Stimulated activated CD4-positive, alpha-beta T cell treated with anti-CD3 and anti-CD28 coated beads, TNF-alpha, amount 100 ng/mL, for 4 hours (primary cell): ENCODE measurements around the gene LRRC74B.

Experiments used
- DNase-seq, 3 experiments: peaks; one replicate each; pipeline ENCODE4 v3.0.0-alpha.2; 2020; ENCODE audit warnings: low read depth in 3 of 3

LRRC74B gene

GRCh38 chr22:21013657-21014201 is 32.0 kb upstream of the LRRC74B start:
- DNase-seq = no peak

GRCh38 chr22:21014202-21014725 is 31.5 kb upstream of the LRRC74B start:
- peak; percentile 49 to 67 (median 55) for DNase-seq

GRCh38 chr22:21014726-21015465 is 30.9 kb upstream of the LRRC74B start, which contains the start of gene P2RX6:
TSS of gene P2RX6 (plus strand) at chr22:21015165. CDS start at chr22:21015175, 10 bp downstream.
- no peak for DNase-seq

- DNase-seq = no peak
These were observed 30.2 kb upstream of the LRRC74B start for GRCh38 chr22:21015466-21016006.

GRCh38 chr22:21016644-21017420 is 28.9 kb upstream of the LRRC74B start:
- no peak for DNase-seq

GRCh38 chr22:21018314-21018713 is 27.4 kb upstream of the LRRC74B start:
- DNase-seq = no peak

GRCh38 chr22:21020802-21021429 is 24.8 kb upstream of the LRRC74B start:
- no peak for DNase-seq

- DNase-seq = no peak
These were observed 23.2 kb upstream of the LRRC74B start for GRCh38 chr22:21022507-21022906.

GRCh38 chr22:21022955-21023614 is 22.7 kb upstream of the LRRC74B start:
- DNase-seq = no peak

- DNase-seq = no peak
These were observed 20.5 kb upstream of the LRRC74B start for GRCh38 chr22:21025266-21025665.

GRCh38 chr22:21025763-21026755 is 19.7 kb upstream of the LRRC74B start:
- DNase-seq = no peak

- no peak for DNase-seq
These were observed 18.7 kb upstream of the LRRC74B start for GRCh38 chr22:21026783-21027692.

- DNase-seq = no peak
These were observed 17.2 kb upstream of the LRRC74B start for GRCh38 chr22:21028277-21029251.

GRCh38 chr22:21029486-21030025 is 16.2 kb upstream of the LRRC74B start:
- no peak for DNase-seq

GRCh38 chr22:21030032-21030431 is 15.7 kb upstream of the LRRC74B start:
- DNase-seq = no peak

GRCh38 chr22:21030621-21031544 is 14.9 kb upstream of the LRRC74B start:
- DNase-seq = no peak
